H1 (cell line): ENCODE data around the gene FOXF2. TPM values are rescaled to one million over a fixed set of nuclear protein-coding genes. Genes with fewer than 3 reads are reported as not detected.

Experiments
- BACH1 ChIP-seq: IDR thresholded peaks from 2 replicates; pipeline ENCODE4 v1.6.1; 2012; ENCODE audit warnings: low read length, improper control_type of control experiment
- CBX5 ChIP-seq: fragments of 300-800, 300-1000 bp; sonication (generic); IDR thresholded peaks from 2 replicates; pipeline ENCODE4 v1.7.1; 2016; ENCODE audit warnings: antibody characterized with exemption, low read length, low read depth
- CHD7 ChIP-seq: fragments of 300-600 bp; sonication (generic); IDR thresholded peaks from 2 replicates; pipeline ENCODE4 v1.7.1; 2012; ENCODE audit warnings: low read length, moderate library complexity, mild to moderate bottlenecking, inconsistent platforms; ENCODE audit not compliant: insufficient replicate concordance
- CREB1 ChIP-seq: IDR thresholded peaks from 2 replicates; pipeline ENCODE4 v1.6.1; 2012; ENCODE audit warnings: inconsistent platforms
- EP300 ChIP-seq, 2 experiments: IDR thresholded peaks; 1 replicate in 1 of 2; 2 replicates in 1 of 2; pipeline ENCODE4 v1.6.1; 2011 to 2012; ENCODE audit warnings: low read depth in 2 of 2, low read length in 2 of 2, mild to moderate bottlenecking in 2 of 2, borderline replicate concordance in 1 of 2, inconsistent platforms in 1 of 2, moderate library complexity in 1 of 2
- HDAC2 ChIP-seq, 2 experiments: fragments of 300-600 bp in 1 of 2; sonication (generic) in 1 of 2; IDR thresholded peaks; 2 replicates each; pipeline ENCODE4 v1.6.1; 2011 to 2012; ENCODE audit warnings: low read depth in 2 of 2, low read length in 2 of 2, mild to moderate bottlenecking in 2 of 2, moderate library complexity in 2 of 2, borderline replicate concordance in 1 of 2, inconsistent platforms in 1 of 2
- RFX5 ChIP-seq: IDR thresholded peaks from 2 replicates; pipeline ENCODE4 v1.6.1; 2011; ENCODE audit warnings: low read depth, low read length, improper control_type of control experiment, borderline replicate concordance
- polyA plus RNA-seq, 7 experiments: library from polyadenylated mRNA; depleted of rRNA in 3 of 7; stranded (reverse) in 5 of 7; unstranded in 2 of 7; fragments of >200 nt in 5 of 7; fragments of 200-250 nt in 2 of 7; gene quantifications; 1 replicate in 5 of 7; 2 replicates in 1 of 7; 4 replicates in 1 of 7; pipeline versions ENCODE4 v1.2.1 to v1.2.3, GENCODE V29; 2011 to 2013; ENCODE audit warnings: missing spikeins in 2 of 7, mixed read lengths in 2 of 7
- total RNA-seq: library from RNA; stranded (reverse); fragmentation: NEBNext Ultra II Directional; extraction: Animal tissue kit (Norgen Biotek cat#: 25700); gene quantifications from 2 replicates; pipeline ENCODE4 v1.2.1, GENCODE V29; 2021

Gene FOXF2
- total and polyA plus RNA-seq, 2 of the 8 experiments (the other 6 are each of a cell fraction or from before 2014, with no cell fraction given): 0.05 TPM; not detected in 1

GRCh38 chr6:1351381-1352008, 37.9 kb upstream of the FOXF2 start (continued):
- TF ChIP-seq CHD7 (no peak), CREB1 (no peak), HDAC2 (IDR thresholded peaks at IDR 0.05; ENCODE audit: borderline replicate concordance in 1 of 2, low read depth in 2 of 2, low read length in 2 of 2) (no peak), EP300 (IDR thresholded peaks at IDR 0.05; ENCODE audit: borderline replicate concordance in 1 of 2, low read depth in 2 of 2, low read length in 2 of 2) (no peak), RFX5 (no peak), BACH1 (no peak), CBX5 (no peak)
